ENCODE data around the gene IMPA2.
A peak's percentile ranks its signal among the peaks of the same experiment; 100 is the strongest.
"Not testable (repeated sequence)": the region's sequence is repeated elsewhere in the genome, so short reads cannot be mapped to it uniquely, and the experiment has no call there.

Gene IMPA2

DNA sequence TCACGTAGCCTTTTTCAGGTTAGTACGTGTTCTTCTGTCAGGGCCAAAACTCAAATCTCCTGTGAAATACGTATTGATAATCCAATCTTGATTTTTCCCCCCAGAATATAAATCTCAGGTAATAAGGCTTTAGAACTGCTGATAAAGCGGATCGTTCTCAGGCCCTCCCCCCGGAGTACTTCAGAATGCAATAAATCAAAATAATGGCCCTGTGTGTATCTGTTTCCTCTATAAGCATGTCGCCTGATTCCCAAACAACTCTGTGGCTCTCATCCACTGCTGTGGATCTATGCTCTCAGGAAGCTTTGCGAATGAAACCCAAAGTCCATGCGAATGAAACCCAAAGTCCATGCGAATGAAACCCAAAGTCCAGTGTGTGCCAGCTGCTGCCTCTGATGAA, 49.4 kb downstream of the IMPA2 start:
- DNase-seq, result no peak

- no peak for DNase-seq
Measured at GRCh38 chr18:12031181-12031580, 49.9 kb downstream of the IMPA2 start.

DNA sequence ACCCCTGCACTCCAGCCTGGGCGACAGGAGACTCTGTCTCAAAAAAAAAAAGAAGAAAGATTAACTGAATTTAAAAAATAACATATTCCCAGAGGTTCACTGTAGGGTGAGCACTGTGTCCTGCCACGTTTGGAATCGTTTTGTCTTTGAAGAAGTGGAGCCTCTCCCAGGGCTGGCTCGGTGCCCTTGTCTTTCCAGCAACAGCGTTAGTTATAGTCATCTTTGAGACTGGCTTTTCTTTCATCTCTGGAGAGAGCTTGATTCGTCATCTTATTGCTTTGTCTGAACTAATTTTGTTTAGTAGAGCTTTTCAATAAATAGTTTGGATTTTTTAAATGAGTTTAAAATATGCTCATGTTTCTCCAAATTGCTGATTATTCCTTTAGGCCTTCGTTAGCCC, 50.5 kb downstream of the IMPA2 start:
- DNase-seq, result no peak

- DNase-seq, result no peak
Measured at GRCh38 chr18:12032786-12033642, 51.7 kb downstream of the IMPA2 start.

- DNase-seq, result no peak
Measured at GRCh38 chr18:12033643-12034025, 52.3 kb downstream of the IMPA2 start.

GRCh38 chr18:12034241-12035100, 53.2 kb downstream of the IMPA2 start:
- no peak for DNase-seq

GRCh38 chr18:12035481-12035880, 54.2 kb downstream of the IMPA2 start:
- no peak for DNase-seq

DNA sequence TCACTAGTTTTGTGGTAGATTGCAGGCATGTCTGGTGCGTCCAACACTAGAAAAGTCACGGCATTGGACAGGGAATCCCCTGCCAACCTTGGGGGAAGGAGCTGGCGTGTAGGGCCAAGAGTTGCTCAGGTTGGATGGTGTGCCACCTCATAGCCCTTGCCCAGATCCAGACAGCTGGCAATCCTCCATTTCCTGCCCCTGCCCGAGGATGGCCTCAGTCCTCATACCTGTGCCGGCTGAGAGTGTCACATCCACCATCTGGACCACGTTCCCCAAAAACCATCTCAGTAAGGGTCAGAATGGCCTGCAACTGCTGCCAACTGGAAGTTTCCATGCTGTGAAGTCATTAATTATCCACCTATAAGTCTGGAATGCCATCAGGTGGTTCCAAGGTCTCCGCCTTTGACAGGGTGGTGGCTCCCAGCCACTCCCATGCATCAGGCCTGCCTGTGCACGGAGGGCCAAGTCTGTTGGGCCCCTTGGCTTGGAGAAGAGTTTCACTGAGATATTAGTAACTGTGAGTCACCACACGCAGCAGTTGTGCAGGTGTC, 55.0 kb downstream of the IMPA2 start:
- no peak for DNase-seq

GRCh38 chr18:12038082-12038638, 56.9 kb downstream of the IMPA2 start:
- no peak for DNase-seq

DNA sequence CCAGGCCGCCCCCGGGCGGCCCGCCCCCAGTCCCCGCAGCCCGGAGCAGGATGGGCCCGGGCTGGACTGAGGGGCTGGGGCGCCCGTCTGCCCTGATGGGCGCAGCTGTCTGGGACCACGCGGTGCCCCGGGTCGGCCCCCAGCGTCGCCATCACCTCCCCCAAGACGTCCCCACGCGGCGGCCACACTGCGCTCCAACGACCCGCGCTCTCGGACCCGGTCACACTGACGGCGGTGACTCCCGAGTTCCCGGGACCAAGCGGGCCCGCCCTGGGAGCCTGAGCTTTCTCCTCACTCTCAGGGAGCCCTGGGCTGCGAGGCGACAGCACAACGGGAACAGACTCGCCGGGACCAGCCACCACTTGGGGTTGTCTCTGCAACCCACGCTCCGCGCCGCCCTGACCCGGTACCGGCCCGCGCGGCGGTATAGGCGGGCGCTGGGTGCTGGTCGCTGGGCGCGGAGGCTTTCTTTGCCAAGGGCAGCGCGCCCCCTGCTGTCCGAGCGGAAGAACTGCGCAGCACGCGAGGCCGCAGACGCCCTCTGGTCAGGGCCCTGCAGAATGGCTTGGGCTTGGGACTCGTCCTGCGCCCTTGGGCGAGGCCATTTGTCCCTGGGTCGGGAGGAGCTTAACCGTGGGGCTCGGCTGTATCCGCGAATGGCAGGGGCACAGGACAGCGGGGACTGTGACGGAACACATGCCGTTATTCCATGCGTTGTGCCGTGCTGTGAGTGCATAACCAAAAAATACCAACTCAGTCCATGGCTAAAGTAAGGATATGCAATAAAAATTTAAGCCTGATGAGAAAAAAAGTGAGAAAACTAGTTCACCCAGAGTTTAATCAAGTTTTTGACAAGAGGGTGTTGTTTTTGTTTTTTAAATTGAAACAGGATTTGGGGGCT, 57.6 kb downstream of the IMPA2 start:
- peak; percentile 11 for DNase-seq

DNA sequence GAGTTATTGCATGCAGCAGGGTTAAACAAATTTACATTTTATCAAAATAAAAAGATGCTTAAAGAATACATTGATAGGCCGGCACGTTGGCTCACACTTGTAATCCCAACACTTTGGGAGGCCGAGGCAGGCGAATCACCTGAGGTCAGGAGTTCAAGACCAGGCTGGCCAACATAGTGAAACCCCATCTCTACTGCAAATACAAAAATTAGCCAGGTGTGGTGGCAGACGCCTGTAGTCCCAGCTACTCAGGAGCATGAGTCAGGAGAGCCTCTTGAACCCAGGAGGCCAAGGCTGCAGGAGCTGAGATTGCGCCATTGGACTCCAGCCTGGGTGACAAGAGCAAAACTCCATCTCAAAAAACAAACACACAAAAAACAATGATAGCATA, 58.2 kb downstream of the IMPA2 start:
- not testable (repeated sequence) for DNase-seq

DNA sequence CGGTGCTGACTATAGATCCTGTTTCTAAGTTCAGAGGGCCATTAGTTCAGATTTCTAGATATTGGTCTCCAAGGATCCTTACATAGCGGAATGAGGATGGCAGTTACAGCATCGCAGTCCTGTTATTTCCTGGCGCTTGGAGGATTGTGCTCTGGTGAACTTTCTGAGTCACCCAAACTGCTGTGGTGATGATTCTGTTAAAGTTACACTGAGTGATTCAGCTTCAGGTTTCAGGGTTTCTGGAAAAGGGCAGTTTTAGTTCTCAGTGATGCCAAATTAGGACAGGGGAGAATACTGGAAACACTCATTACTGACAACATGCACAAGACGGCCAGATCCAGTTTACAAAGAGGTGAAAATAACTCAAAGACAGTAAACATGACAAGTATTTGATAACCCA, 60.3 kb downstream of the IMPA2 start:
- DNase-seq, result no peak

- DNase-seq, result no peak
Measured at GRCh38 chr18:12043811-12044210, 62.5 kb downstream of the IMPA2 start.

- no peak for DNase-seq
Measured at GRCh38 chr18:12044591-12044990, 63.3 kb downstream of the IMPA2 start.

- DNase-seq, result no peak
Measured at GRCh38 chr18:12046046-12046750, 64.9 kb downstream of the IMPA2 start.

- DNase-seq, result no peak
Measured at GRCh38 chr18:12046751-12047335, 65.5 kb downstream of the IMPA2 start.

GRCh38 chr18:12048010-12048826, 66.9 kb downstream of the IMPA2 start:
- no peak for DNase-seq

GRCh38 chr18:12048827-12049175, 67.5 kb downstream of the IMPA2 start:
- no peak for DNase-seq

DNA sequence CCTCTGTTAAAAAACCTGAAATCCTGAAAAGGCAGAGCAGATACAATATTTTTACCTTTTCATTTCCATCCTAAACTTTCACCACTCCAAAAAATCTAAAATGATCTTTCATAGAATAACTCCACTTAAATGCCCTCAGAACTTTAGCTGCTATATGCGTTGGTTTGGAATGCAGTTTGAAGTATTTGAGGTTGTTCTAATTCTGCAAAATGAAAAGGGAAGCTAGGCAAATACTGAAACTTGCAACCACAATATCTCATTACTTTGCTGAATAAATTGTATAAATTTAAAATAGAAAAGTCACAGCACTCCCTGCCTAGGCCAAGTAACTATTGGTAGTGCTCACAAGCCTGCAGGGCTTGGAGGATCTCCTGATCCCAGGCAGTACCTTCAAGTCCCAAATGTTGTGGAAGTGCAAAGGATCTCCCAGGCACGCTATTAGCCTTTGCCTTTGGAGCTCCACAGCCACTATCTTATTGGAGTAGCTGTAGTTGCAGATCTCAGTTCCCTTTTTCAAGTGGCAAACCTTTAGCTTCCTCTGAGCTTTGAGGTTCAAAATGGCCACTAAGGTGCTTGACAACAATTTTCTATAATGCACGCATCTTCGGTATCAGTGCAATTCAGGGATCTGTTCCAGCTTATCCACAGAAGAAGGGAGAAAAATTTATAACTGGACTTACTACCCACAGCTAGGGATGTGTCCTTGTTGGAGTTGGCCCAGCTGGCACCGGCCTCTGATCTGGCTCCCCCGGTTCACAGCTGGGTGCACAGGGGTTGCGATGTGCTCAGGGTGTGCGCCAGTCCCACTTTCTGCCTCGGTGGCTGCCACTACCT, 68.9 kb downstream of the IMPA2 start:
- DNase-seq, result no peak

- no peak for DNase-seq
Measured at GRCh38 chr18:12052866-12053265, 71.6 kb downstream of the IMPA2 start.
